ENCODE data around the gene PSEN2. TPM values are rescaled to one million over a fixed set of nuclear protein-coding genes. Genes with fewer than 3 reads are reported as not detected.

PSEN2 gene
- total RNA-seq, 1 donor from 2014 or later, result 18.8 TPM

GRCh38 chr1:226886122-226886901 is 15.9 kb downstream of the PSEN2 start:
- H3K36me3 Mint-ChIP-seq (ENCODE audit: unreplicated experiment), result peaks cover 22% of the 10 kb centered on the region
- no peak overlapping the region for H3K4me3 Mint-ChIP-seq (ENCODE audit: unreplicated experiment)
- H3K4me1 Mint-ChIP-seq (ENCODE audit: unreplicated experiment), result peaks cover 10% of the 10 kb centered on the region
- no peak for DNase-seq (ENCODE audit: extremely low spot score, unreplicated experiment)
- no peaks in the 10 kb centered on the region for H3K9me3 Mint-ChIP-seq (ENCODE audit: unreplicated experiment)
- TF ChIP-seq CTCF (IDR thresholded peaks at IDR 0.05), result no peak
- H3K27me3 Mint-ChIP-seq (ENCODE audit: unreplicated experiment), result no peaks in the 10 kb centered on the region
- no peak overlapping the region for H3K27ac Mint-ChIP-seq (ENCODE audit: unreplicated experiment)

GRCh38 chr1:226887006-226887405 is 16.6 kb downstream of the PSEN2 start:
- no peak for TF ChIP-seq CTCF (IDR thresholded peaks at IDR 0.05)
- peaks cover 12% of the 10 kb centered on the region for H3K4me1 Mint-ChIP-seq (ENCODE audit: unreplicated experiment)
- H3K27ac Mint-ChIP-seq (ENCODE audit: unreplicated experiment), result no peak overlapping the region
- no peaks in the 10 kb centered on the region for H3K9me3 Mint-ChIP-seq (ENCODE audit: unreplicated experiment)
- H3K4me3 Mint-ChIP-seq (ENCODE audit: unreplicated experiment), result no peak overlapping the region
- peaks cover 22% of the 10 kb centered on the region for H3K36me3 Mint-ChIP-seq (ENCODE audit: unreplicated experiment)
- DNase-seq (ENCODE audit: extremely low spot score, unreplicated experiment), result no peak
- H3K27me3 Mint-ChIP-seq (ENCODE audit: unreplicated experiment), result no peaks in the 10 kb centered on the region

- TF ChIP-seq CTCF (IDR thresholded peaks at IDR 0.05), result no peak
- no peak for DNase-seq (ENCODE audit: extremely low spot score, unreplicated experiment)
- Mint-ChIP-seq H3K4me1 (ENCODE audit: unreplicated experiment) (peaks cover 11% of the 10 kb centered on the region), H3K27me3 (ENCODE audit: unreplicated experiment) (no peaks in the 10 kb centered on the region), H3K4me3 (ENCODE audit: unreplicated experiment) (no peak overlapping the region), H3K9me3 (ENCODE audit: unreplicated experiment) (no peaks in the 10 kb centered on the region), H3K36me3 (ENCODE audit: unreplicated experiment) (peaks cover 21% of the 10 kb centered on the region), H3K27ac (ENCODE audit: unreplicated experiment) (no peak overlapping the region)
Observed at GRCh38 chr1:226888021-226888420, 17.6 kb downstream of the PSEN2 start.

GRCh38 chr1:226888816-226889215 is 18.4 kb downstream of the PSEN2 start:
- H3K4me1 Mint-ChIP-seq (ENCODE audit: unreplicated experiment), result peaks cover 7% of the 10 kb centered on the region
- H3K4me3 Mint-ChIP-seq (ENCODE audit: unreplicated experiment), result no peak overlapping the region
- peaks cover 16% of the 10 kb centered on the region for H3K36me3 Mint-ChIP-seq (ENCODE audit: unreplicated experiment)
- no peak overlapping the region for H3K27ac Mint-ChIP-seq (ENCODE audit: unreplicated experiment)
- H3K9me3 Mint-ChIP-seq (ENCODE audit: unreplicated experiment), result no peaks in the 10 kb centered on the region
- DNase-seq (ENCODE audit: extremely low spot score, unreplicated experiment), result no peak
- TF ChIP-seq CTCF (IDR thresholded peaks at IDR 0.05), result no peak
- no peaks in the 10 kb centered on the region for H3K27me3 Mint-ChIP-seq (ENCODE audit: unreplicated experiment)

GRCh38 chr1:226889616-226890330 is 19.4 kb downstream of the PSEN2 start:
- peaks cover 16% of the 10 kb centered on the region for H3K36me3 Mint-ChIP-seq (ENCODE audit: unreplicated experiment)
- peaks cover 7% of the 10 kb centered on the region for H3K4me1 Mint-ChIP-seq (ENCODE audit: unreplicated experiment)
- H3K4me3 Mint-ChIP-seq (ENCODE audit: unreplicated experiment), result no peak overlapping the region
- DNase-seq (ENCODE audit: extremely low spot score, unreplicated experiment), result no peak
- no peak overlapping the region for H3K27ac Mint-ChIP-seq (ENCODE audit: unreplicated experiment)
- no peaks in the 10 kb centered on the region for H3K27me3 Mint-ChIP-seq (ENCODE audit: unreplicated experiment)
- H3K9me3 Mint-ChIP-seq (ENCODE audit: unreplicated experiment), result no peaks in the 10 kb centered on the region
- TF ChIP-seq CTCF (IDR thresholded peaks at IDR 0.05), result no peak
